Aorta (tissue), 5 donors: ENCODE measurements around the gene FYCO1. TPM values are rescaled to one million over a fixed set of nuclear protein-coding genes. Genes with fewer than 3 reads are reported as not detected.
"Not testable (repeated sequence)": the region's sequence is repeated elsewhere in the genome, so short reads cannot be mapped to it uniquely, and the experiment has no call there.

Experiments used
- ATAC-seq: fragments of 200-7000 bp; cut with Tn5 transposase; one replicate; pipeline ENCODE4 v1.9.1; 2022; ENCODE audit warnings: moderate library complexity; ENCODE audit not compliant: low FRiP score
- DNase-seq, 2 donors: peaks; one replicate each; pipeline ENCODE4 v3.0.0-alpha.2; 2020
- H3K27ac ChIP-seq, 2 donors: one replicate each; pipeline ENCODE4 v1.5.1; 2013; ENCODE audit warnings: low read length in 2 of 2, mild to moderate bottlenecking in 2 of 2, moderate library complexity in 2 of 2, control low read depth in 1 of 2, inconsistent platforms in 1 of 2, low read depth in 1 of 2
- H3K27me3 ChIP-seq, 2 donors: one replicate each; pipeline ENCODE4 v1.6.1; 2013; ENCODE audit warnings: control low read depth in 1 of 2, low read length in 1 of 2, mild to moderate bottlenecking in 1 of 2, moderate library complexity in 1 of 2; ENCODE audit not compliant: insufficient read depth in 2 of 2, control insufficient read depth in 1 of 2
- H3K36me3 ChIP-seq, 2 donors: one replicate each; pipeline ENCODE4 v1.6.1; 2013; ENCODE audit warnings: control low read depth in 1 of 2, low read length in 1 of 2, mild to moderate bottlenecking in 1 of 2; ENCODE audit not compliant: insufficient read depth in 2 of 2, control insufficient read depth in 1 of 2
- H3K4me1 ChIP-seq, 2 donors: one replicate each; pipeline ENCODE4 v1.6.1; 2013; ENCODE audit warnings: low read length in 2 of 2, control low read depth in 1 of 2, mild to moderate bottlenecking in 1 of 2, moderate library complexity in 1 of 2; ENCODE audit not compliant: insufficient read depth in 2 of 2, control insufficient read depth in 1 of 2
- H3K4me3 ChIP-seq, 2 donors: one replicate each; pipeline ENCODE4 v1.5.1; 2013; ENCODE audit warnings: low read length in 2 of 2, control low read depth in 1 of 2, mild to moderate bottlenecking in 1 of 2
- H3K9me3 ChIP-seq: one replicate; pipeline ENCODE4 v1.6.1; 2013; ENCODE audit warnings: mild to moderate bottlenecking, low read length; ENCODE audit not compliant: control insufficient read depth
- WGBS, 2 donors: extraction: QIAGEN DNeasy Blood & Tissue Kit; methylation state at CpG; one replicate each; pipeline ENCODE4 v1.1.7; 2013; 5-methylcytosine and 5-hydroxymethylcytosine counted together
- intact Hi-C, 2 donors: fragments of 100-400 bp; cut with DNase I; formaldehyde crosslinking; loops; one replicate each; pipeline versions ENCODE4 v1.14.2 to v1.15.0; 2022
- polyA plus RNA-seq, 2 donors: library from polyadenylated mRNA; stranded (reverse); fragments of 200-250 nt; gene quantifications; one replicate each; pipeline ENCODE4 v1.2.3, GENCODE V29; 2013
- total RNA-seq, 2 donors: library from RNA; stranded (reverse); fragmentation: NEBNext Ultra II Directional; extraction: Animal tissue kit (Norgen Biotek cat#: 25700); gene quantifications; one replicate each; pipeline ENCODE4 v1.2.1, GENCODE V29; 2021
- donor health status: healthy with polysubstance abuse.
- donor health status: Bipolar disorder and iron deficiency.
- donor health status: DM: no; HTN: no; CAD: no.
- donor health status: DM: no; HTN: no; CAD: no.
- donor health status: DM: yes; HTN: yes; CAD: no.

Gene FYCO1
- total and polyA plus RNA-seq, 4 donors: 15.9 to 91.8 (median 51.7) TPM

DNA sequence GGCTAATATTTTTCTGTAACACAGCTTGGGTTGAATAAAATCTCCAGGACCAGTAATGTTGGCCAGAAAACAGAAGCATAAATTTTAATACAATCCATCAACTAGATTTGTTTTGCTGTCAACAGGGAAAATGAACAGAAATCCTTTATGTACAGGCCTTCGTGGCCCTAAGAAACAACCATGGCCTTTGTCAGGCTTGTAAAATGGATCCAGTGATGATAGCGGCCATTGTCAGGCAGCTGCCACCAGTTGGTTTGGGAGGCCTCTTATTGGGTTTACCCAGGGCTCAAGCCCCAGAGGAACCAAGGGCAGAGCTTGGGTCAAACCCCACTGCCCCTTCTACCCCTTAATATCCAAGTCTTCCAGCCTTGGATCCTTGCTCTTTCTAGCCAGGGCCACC is 5.6 kb upstream of the FYCO1 start:
- intact Hi-C loops: no loop called here
- no peaks in the 10 kb centered on the region for H3K36me3 ChIP-seq
- no peak for ATAC-seq
- H3K4me1 ChIP-seq: no peaks in the 10 kb centered on the region
- no peak overlapping the region for H3K27ac ChIP-seq
- WGBS, 2 donors: 94 to 96% methylated on average over 2 of the region's 2 CpGs
- H3K27me3 ChIP-seq: no peaks in the 10 kb centered on the region
- no peak for DNase-seq
- no peaks in the 10 kb centered on the region for H3K9me3 ChIP-seq
- H3K4me3 ChIP-seq: no peak overlapping the region

- Histone ChIP-seq H3K4me1 (no peaks in the 10 kb centered on the region), H3K27ac (no peak overlapping the region), H3K27me3 (no peaks in the 10 kb centered on the region), H3K9me3 (no peaks in the 10 kb centered on the region), H3K4me3 (no peak overlapping the region), H3K36me3 (no peaks in the 10 kb centered on the region)
- 76 to 82% methylated on average over 2 of the region's 2 CpGs for WGBS, 2 donors
- intact Hi-C loops: loop anchor here in 1 of 2 donors (5.0 kb wide), 1 partner anchor 51 kb away; no protein-coding TSS in a partner anchor
- ATAC-seq (no peak), DNase-seq (no peak)
These were observed 2.3 kb upstream of the FYCO1 start for GRCh38 chr3:45997942-45998341.

GRCh38 chr3:45997499-45997898 is 1.9 kb upstream of the FYCO1 start:
- not testable (repeated sequence) for H3K9me3 ChIP-seq, H3K4me1 ChIP-seq, H3K27me3 ChIP-seq, H3K27ac ChIP-seq, H3K4me3 ChIP-seq, ATAC-seq, H3K36me3 ChIP-seq, DNase-seq
- WGBS, 2 donors: 94 to 95% methylated on average over 19 of the region's 19 CpGs
- intact Hi-C loops: loop anchor here in 1 of 2 donors (5.0 kb wide), 1 partner anchor 50 kb away; no protein-coding TSS in a partner anchor

- 5% methylated on average over 16 of the region's 16 CpGs for WGBS, 2 donors
- peak; percentile 28 for ATAC-seq
- intact Hi-C loops: loop anchor here (2.0 to 5.0 kb wide), 3 partner anchors 47 to 387 kb away; no protein-coding TSS in a partner anchor
- Histone ChIP-seq H3K4me3 (peak overlapping the region; percentile 77 to 92), H3K9me3 (no peaks in the 10 kb centered on the region), H3K4me1 (peaks cover 3 to 9% of the 10 kb centered on the region in 2 donors), H3K27me3 (no peaks in the 10 kb centered on the region), H3K36me3 (no peaks in the 10 kb centered on the region), H3K27ac (peak overlapping the region; percentile 80 to 94)
- DNase-seq: peak in 1 of 2 donors; percentile 58
These were observed 997 bp downstream of the FYCO1 start for GRCh38 chr3:45994419-45995235.

DNA sequence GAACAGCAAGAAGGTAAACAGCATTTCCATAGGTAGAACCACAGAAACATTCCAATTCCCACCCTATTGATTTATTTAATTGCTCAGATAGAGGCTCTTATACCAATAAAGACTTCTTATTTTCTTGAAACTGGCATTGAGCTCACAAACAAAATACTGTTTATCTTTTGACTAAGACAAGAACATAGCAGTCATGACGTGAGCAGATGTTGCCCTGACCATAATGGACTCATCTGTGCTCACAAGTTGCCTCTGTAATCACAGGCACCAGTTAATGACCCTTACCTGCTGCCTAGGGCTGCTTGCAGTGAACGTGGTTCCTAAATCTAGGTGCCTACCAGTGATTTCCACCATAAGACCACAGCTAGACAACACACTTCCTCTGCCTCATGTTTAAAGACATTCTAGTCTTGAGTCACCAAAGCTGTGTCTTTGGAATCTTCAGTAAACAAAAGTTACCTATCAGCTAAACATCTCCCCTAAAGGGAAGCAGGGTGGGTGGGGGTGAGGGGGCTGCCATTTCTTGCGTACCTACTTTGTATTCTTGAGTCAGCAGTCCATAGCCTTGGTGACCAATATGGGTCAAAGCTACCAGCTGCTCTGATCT is 2.1 kb downstream of the FYCO1 start:
- Histone ChIP-seq H3K4me1 (peaks cover 9% of the 10 kb centered on the region in 2 donors), H3K4me3 (no peak overlapping the region), H3K27me3 (no peaks in the 10 kb centered on the region), H3K27ac (peak overlapping the region; percentile 88 to 94), H3K9me3 (no peaks in the 10 kb centered on the region), H3K36me3 (no peaks in the 10 kb centered on the region)
- ATAC-seq: no peak
- 68 to 73% methylated on average over 3 of the region's 3 CpGs for WGBS, 2 donors
- DNase-seq: no peak
- intact Hi-C loops: loop anchor here (2.0 to 5.0 kb wide), 2 partner anchors 55 to 386 kb away; no protein-coding TSS in a partner anchor

DNA sequence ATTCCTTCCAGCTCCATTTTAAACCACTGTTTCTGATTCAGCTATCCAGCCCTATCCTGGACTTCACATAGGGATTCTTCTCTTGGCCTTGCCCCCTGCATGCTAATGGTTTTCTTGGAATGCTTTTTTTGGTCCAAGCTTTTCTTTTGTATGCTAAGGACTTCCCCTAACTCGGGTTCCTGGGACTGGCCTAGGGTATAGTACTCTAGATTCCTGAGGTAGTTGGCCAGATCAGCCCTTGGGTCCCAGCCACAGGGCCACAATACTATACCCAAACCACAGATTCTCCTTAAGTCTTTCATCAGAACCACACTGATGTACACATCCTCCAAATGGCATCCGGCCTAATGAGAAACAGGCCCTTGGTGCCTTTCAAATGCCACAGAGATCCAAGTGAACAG is 2.8 kb downstream of the FYCO1 start:
- ATAC-seq: no peak
- Histone ChIP-seq H3K4me1 (peaks cover 12% of the 10 kb centered on the region in 2 donors), H3K4me3 (no peak overlapping the region), H3K27me3 (no peaks in the 10 kb centered on the region), H3K9me3 (no peaks in the 10 kb centered on the region), H3K36me3 (no peaks in the 10 kb centered on the region), H3K27ac (peak overlapping the region; percentile 88 to 94)
- DNase-seq: no peak
- intact Hi-C loops: loop anchor here in 1 of 2 donors (5.0 kb wide), 1 partner anchor 386 kb away; no protein-coding TSS in a partner anchor
- 44% methylated on average over 2 of the region's 2 CpGs for WGBS, 2 donors

- Histone ChIP-seq H3K4me1 (peaks cover 12% of the 10 kb centered on the region in 2 donors), H3K36me3 (no peaks in the 10 kb centered on the region), H3K27ac (peak overlapping the region; percentile 88 to 94), H3K27me3 (no peaks in the 10 kb centered on the region), H3K9me3 (no peaks in the 10 kb centered on the region), H3K4me3 (no peak overlapping the region)
- WGBS, 2 donors: 9 to 11% methylated on average over 2 of the region's 2 CpGs
- peak; percentile 72 to 84 for DNase-seq
- peak; percentile 55 for ATAC-seq
- intact Hi-C loops: loop anchor here in 1 of 2 donors (5.0 kb wide), 1 partner anchor 385 kb away; no protein-coding TSS in a partner anchor
These were observed 3.4 kb downstream of the FYCO1 start for GRCh38 chr3:45992133-45992729.

GRCh38 chr3:45991341-45991740 is 4.3 kb downstream of the FYCO1 start:
- Histone ChIP-seq H3K4me1 (peaks cover 16% of the 10 kb centered on the region in 2 donors), H3K9me3 (no peaks in the 10 kb centered on the region), H3K36me3 (no peaks in the 10 kb centered on the region), H3K27ac (peak overlapping the region; percentile 65 to 89), H3K27me3 (no peaks in the 10 kb centered on the region), H3K4me3 (no peak overlapping the region)
- intact Hi-C loops: loop anchor here in 1 of 2 donors (5.0 kb wide), 1 partner anchor 384 kb away; no protein-coding TSS in a partner anchor
- no peak for ATAC-seq
- 74 to 86% methylated on average over 6 of the region's 6 CpGs for WGBS, 2 donors
- no peak for DNase-seq
